Kidney capillary endothelial cell (primary cell): ENCODE data around the gene SLC22A1.
"Not testable (repeated sequence)": the region's sequence is repeated elsewhere in the genome, so short reads cannot be mapped to it uniquely, and the experiment has no call there.

Experiments used
- DNase-seq: peaks from one replicate; pipeline ENCODE4 v3.0.0-alpha.2; 2018; ENCODE audit warnings: low spot score

SLC22A1 gene

DNA sequence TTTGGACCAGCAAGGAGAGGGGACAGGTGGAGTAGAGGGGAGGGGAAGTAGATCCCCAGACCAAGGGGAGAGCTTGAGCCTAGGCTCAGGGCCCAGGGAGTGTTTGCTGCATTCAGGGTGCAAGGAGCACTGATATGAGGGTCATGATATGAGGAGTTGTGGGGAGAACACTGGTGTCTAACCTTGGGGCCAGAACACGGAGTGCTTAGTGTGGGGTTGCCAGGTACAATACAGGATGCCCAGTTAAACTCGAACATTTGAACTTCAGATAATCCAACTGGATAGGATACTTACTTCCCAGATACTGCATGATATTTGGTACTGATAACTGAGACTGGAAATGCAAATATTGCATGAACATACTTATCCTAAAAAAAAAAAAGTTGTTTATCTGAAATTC is 2.4 kb downstream of the SLC22A1 start:
- no peak for DNase-seq

DNA sequence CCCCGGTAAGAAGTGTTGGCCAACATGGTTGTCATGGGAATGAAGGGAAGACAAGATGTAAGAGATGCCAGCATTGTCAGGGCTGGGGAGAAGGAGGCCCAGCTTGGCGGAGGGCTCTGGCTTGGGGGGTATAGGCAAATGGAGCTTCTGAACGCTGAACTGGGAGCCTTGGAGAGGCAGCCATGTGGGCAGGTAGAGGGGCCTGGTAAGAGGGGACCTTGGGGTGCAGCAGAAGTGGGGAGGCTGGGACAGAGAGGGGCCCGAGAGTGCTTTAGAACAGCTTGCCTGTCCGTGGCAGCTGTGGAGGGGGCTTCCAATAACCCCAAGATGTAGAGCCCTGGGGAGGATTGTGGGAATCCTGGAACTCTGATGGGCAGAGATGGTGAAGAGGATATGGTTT is 3.0 kb downstream of the SLC22A1 start:
- no peak for DNase-seq

DNA sequence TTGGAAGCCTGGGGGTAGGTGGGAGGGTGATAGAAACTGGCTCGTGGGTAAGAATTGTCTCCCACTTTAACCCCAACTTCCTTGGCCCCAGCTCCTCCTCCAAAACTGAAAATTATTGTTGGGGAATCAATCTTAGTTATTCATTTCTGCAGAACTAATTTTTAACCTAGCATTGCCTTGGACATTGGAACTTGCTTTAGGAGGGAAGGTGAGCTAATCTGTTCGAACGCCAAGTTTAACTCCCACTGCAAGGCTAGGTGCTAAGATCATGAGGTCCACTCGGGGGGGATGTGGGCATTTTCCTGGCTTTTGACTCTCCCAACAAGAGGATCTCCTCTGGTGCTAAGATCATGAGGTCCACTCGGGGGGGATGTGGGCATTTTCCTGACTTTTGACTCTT is 3.5 kb downstream of the SLC22A1 start:
- not testable (repeated sequence) for DNase-seq

DNA sequence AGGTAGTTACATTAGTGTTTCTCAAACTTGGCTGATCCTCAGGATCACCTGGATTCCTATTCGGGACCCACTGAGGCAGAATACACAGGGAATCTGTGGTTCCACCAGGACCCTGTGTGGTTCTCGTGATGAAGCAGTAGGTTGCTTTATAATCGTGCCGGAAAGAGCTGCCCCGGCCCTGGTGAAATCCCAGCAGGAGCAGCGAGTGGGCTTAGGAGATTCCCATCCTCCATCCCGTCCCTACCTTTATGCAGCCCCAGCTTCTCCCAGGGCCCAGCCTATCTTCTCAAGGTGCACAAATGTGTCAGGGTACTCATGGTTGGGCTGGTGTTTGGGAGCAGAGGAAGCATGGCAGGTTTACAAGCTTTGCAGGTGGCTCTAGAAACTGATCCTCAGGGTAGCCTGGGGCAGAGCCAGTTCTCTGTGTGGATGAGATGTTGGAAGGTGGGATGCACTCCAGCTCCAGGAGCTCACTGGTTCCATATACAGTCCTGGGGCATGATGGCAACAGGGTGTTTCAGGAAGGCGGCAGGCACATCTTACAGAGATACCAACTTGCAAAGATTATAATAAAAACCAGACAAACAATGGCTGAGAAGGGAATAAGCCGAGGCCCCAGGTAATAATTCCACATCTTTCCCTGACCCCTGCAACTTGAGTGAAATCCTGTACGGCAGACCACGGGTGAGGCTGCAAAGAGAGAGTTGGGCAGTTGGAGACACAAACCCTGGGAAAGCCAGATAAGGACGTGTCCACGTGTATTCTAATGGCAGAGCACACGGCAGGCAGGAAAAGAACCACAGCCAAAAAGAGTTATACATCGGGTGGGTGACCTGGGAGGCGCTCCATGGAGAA is 5.9 kb downstream of the SLC22A1 start:
- DNase-seq: no peak

DNA sequence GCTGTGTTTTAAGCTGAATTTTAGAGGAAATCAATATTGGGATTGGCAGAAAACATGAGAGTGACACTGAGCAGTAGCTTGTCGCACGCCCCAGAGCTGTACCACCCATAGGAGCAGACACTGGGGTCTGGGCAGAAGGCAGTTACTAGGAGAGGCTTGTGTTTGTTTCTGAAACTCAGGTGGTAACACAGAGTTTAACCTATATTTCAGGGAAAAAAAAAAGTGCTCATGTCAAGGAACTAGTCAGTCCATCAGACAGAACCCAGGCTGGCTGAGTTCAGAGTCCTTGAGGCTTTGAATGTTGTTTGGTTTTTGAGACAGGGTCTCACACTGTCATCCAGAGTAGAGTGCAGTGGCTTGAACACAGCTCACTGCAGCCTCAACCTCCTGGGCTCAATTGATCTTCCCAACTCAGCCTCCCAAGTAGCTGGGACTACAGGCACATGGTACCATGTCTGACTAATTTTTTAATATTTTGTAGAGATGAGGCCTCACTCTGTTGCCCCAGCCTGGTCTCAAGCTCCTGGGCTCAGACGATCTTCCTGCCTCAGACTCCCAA is 6.6 kb downstream of the SLC22A1 start:
- DNase-seq: no peak

- no peak for DNase-seq
These were observed 7.4 kb downstream of the SLC22A1 start for GRCh38 chr6:160128879-160129516.

GRCh38 chr6:160129881-160130615 is 8.4 kb downstream of the SLC22A1 start:
- no peak for DNase-seq

DNA sequence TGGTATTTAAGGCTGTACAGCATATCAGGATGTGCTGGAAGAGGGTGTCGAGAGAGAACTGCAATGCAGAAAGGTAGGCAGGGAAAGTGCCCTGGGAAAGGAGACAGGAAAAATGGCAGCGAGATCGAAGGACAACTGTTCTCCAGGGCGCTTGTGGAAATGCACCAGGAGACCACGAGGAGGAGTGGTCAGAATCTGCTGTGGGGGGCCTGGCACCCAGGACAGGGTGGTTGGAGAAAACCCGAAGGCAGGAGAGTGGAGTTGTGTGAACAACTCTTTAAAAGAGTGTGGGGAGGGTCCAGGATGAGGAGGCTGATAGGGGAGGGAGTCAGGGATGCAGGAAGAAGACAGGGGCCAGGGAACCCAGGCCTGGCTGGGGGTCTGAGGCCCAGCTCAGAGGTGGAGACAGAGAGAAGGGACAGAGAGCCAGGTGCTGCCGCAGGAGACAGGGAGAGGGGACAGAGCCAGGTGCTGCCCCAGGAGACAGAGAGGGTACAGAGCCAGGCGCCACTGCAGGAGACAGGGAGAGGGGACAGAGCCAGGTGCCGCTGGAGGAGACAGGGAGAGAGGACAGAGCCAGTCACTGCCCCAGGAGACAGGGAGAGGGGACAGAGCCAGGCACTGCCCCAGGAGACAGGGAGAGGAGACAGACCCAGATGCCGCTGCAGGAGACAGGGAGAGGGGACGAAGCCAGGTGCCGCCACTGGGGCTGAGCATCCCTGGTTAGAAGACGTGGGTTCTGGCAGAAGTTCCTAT is 9.3 kb downstream of the SLC22A1 start:
- no peak for DNase-seq

DNA sequence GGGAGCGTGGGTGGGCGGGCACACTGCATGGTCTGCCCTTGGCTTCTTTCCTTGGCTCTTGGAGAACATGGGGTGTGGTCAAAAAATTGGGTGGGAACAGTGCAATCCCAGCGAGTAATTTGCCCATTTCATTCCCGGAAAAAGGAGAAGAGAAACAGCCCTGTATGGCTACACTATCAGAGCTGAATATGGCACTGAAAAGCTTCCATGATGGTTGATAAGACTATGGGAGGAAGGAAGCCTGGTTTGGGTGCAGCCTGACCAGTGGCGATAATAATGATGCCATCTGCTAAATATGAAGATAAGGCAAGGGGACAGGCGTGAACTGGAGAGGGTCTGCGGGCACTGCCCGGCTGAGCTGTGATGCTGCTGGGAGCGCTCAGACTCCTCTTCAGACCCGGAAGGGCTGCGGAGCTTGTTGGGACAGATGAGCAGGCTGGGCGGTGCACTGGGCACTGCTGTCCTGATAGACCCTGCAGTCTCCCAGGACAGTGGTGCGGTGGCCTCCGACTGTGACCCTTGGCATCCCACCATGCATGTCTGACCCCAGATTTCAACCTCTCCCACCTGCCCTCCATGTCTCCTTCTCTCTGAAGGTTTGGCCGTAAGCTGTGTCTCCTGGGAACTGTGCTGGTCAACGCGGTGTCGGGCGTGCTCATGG is 10.2 kb downstream of the SLC22A1 start:
- DNase-seq: no peak

DNA sequence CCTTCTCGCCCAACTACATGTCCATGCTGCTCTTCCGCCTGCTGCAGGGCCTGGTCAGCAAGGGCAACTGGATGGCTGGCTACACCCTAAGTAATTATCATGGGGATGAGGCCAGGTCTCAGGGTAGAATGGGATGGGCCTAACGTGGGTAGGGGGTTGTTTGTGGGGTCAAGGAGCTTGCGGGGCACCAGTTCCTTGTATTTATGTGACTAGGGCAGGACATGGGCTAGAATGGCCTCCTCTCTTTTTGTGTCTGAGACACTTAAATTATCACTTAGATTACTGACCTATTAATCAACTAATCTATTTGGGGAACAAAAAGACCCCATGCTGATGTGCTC is 10.7 kb downstream of the SLC22A1 start:
- DNase-seq: no peak

- DNase-seq: no peak
These were observed 11.2 kb downstream of the SLC22A1 start for GRCh38 chr6:160132776-160133338.

GRCh38 chr6:160133441-160134336 is 12.1 kb downstream of the SLC22A1 start:
- DNase-seq: no peak

DNA sequence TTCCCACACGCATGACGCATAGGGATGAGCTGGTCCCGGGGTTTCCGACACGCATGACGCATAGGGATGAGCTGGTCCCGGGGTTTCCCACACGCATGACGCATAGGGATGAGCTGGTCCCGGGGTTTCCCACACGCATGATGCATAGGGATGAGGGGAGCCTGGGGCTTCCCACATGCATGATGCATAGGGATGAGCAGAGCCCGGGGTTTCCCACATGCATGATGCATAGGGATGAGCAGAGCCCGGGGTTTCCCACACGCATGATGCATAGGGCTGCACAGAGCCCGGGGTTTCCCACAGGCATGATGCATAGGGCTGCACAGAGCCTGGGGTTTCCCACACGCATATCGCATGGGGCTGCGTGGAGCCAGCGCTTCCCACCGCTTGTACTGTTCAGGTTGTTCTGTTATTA is 12.7 kb downstream of the SLC22A1 start:
- DNase-seq: not testable (repeated sequence)

GRCh38 chr6:160134779-160135547 is 13.3 kb downstream of the SLC22A1 start:
- DNase-seq: no peak

- no peak for DNase-seq
These were observed 14.5 kb downstream of the SLC22A1 start for GRCh38 chr6:160135907-160136655.

- DNase-seq: no peak
These were observed 15.7 kb downstream of the SLC22A1 start for GRCh38 chr6:160137130-160137988.
